HUES6 (cell line): Measurements from ENCODE around the gene SLC51A.
"Not testable (repeated sequence)": the region's sequence is repeated elsewhere in the genome, so short reads cannot be mapped to it uniquely, and the experiment has no call there.

Experiments used
- H3K27ac ChIP-seq: 2 replicates; pipeline ENCODE4 v1.7.0; 2013; ENCODE audit warnings: low read depth, mild to moderate bottlenecking, low read length, inconsistent platforms
- H3K27me3 ChIP-seq: 2 replicates; pipeline ENCODE4 v1.6.1; 2013; ENCODE audit warnings: low read length; ENCODE audit not compliant: control insufficient read depth, insufficient read depth
- H3K36me3 ChIP-seq: 2 replicates; pipeline ENCODE4 v1.6.1; 2013; ENCODE audit warnings: low read length; ENCODE audit not compliant: control insufficient read depth, insufficient read depth
- H3K4me1 ChIP-seq: 2 replicates; pipeline ENCODE4 v1.6.1; 2013; ENCODE audit warnings: low read length; ENCODE audit not compliant: control insufficient read depth, insufficient read depth
- H3K4me3 ChIP-seq: 2 replicates; pipeline ENCODE4 v1.5.1; 2013; ENCODE audit warnings: low read depth, low read length
- H3K9ac ChIP-seq: one replicate; pipeline ENCODE4 v1.6.1; 2013; ENCODE audit warnings: mild to moderate bottlenecking, low read length
- H3K9me3 ChIP-seq: 2 replicates; pipeline ENCODE4 v1.6.1; 2013; ENCODE audit warnings: low read depth, low read length; ENCODE audit not compliant: control insufficient read depth, insufficient read depth

SLC51A gene

GRCh38 chr3:196207159-196207832 is 9.0 kb upstream of the SLC51A start:
- Histone ChIP-seq H3K27ac (no peak overlapping the region), H3K9ac (peak overlapping the region; percentile 23), H3K4me1 (peaks cover 10% of the 10 kb centered on the region; the same call in 1 of the 2 replicates), H3K27me3 (peaks cover 12% of the 10 kb centered on the region), H3K36me3 (no peaks in the 10 kb centered on the region), H3K4me3 (peak overlapping the region; percentile 88), H3K9me3 (no peaks in the 10 kb centered on the region)

GRCh38 chr3:196207833-196208607 is 8.3 kb upstream of the SLC51A start:
- no peak overlapping the region for H3K27ac ChIP-seq
- no peaks in the 10 kb centered on the region for H3K9me3 ChIP-seq
- peak overlapping the region; percentile 82 for H3K4me3 ChIP-seq
- H3K4me1 ChIP-seq = peaks cover 6% of the 10 kb centered on the region; the same call in 1 of the 2 replicates
- H3K27me3 ChIP-seq = peaks cover 12% of the 10 kb centered on the region
- H3K9ac ChIP-seq = no peak overlapping the region
- H3K36me3 ChIP-seq = no peaks in the 10 kb centered on the region

DNA sequence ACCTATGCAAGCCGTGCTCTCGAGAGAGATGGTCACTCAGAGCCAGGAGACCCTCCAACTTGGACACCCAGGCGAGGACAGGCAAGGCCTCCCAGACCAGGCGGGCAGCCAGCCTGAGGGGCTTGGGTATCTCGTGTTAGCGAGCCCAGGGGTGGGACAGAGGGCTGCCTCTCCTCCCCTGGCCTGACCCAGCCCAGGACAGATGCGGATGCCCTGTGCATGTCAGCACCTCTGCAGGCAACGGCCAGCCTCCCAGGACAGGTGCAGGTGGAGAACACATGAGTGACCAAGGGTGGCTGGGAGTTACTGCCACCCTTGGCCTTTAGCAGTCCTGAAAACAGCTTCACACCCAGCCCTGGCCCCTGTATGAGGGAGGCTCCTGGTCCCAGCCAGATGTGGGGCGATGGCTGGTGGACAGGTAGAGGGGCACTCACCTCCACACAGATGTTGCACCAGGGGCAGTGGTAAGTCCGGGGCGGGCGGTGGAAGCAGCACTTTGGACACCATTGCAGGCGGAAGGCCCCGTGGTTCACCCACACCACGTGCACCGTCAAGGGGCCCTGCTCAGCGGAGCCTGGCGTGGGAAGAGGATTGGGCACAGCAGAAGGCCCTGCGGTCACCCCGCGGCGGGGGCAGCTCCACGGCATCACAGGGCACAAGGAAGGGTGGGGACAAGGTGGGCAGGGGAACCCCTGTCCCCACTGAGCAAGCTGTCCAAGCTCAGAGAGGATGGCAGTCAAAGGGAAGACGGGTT is 7.2 kb upstream of the SLC51A start:
- peaks cover 12% of the 10 kb centered on the region for H3K27me3 ChIP-seq
- no peak overlapping the region for H3K27ac ChIP-seq
- H3K4me1 ChIP-seq = peaks cover 6% of the 10 kb centered on the region; the same call in 1 of the 2 replicates

DNA sequence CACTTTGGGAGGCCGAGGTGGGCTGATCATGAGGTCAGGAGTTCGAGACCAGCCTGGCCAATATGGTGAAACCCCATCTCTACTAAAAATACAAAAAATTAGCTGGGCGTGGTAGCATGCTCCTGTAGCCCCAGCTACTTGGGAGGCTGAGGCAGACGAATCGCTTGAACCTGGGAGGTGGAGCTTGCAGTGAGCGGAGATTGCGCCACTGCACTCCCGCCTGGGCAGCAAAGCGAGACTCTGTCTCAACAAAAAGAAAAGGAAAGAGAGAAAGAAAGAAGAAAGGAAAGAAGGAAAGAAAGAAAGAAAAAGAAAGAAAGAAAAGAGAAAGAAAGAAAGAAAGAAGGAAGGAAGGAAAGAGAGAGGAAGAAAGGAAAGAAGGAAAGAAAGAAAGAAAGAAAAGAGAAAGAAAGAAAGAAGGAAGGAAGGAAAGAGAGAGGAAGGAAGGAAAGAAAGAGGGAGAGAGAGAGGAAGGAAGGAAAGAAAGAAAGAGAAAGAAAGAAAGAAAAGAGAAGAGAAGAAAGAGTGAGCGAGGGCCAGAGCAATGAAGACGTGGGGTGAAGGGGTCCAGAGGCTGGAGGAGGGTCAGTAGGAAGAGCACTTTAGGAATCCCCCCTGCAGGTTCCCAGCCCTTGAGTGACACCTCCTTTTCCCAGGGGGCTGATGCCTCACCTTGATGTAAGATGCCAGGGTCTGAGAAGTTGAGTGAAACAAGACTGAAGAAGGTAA is 6.2 kb upstream of the SLC51A start:
- not testable (repeated sequence) for H3K4me3 ChIP-seq, H3K36me3 ChIP-seq, H3K9me3 ChIP-seq, H3K9ac ChIP-seq, H3K4me1 ChIP-seq, H3K27ac ChIP-seq
- H3K27me3 ChIP-seq = peaks cover 12% of the 10 kb centered on the region

More for the DNA sequence above, 7.2 kb upstream of the SLC51A start:
- Histone ChIP-seq H3K36me3 (no peaks in the 10 kb centered on the region), H3K9me3 (no peaks in the 10 kb centered on the region), H3K4me3 (no peak overlapping the region), H3K9ac (no peak overlapping the region)

DNA sequence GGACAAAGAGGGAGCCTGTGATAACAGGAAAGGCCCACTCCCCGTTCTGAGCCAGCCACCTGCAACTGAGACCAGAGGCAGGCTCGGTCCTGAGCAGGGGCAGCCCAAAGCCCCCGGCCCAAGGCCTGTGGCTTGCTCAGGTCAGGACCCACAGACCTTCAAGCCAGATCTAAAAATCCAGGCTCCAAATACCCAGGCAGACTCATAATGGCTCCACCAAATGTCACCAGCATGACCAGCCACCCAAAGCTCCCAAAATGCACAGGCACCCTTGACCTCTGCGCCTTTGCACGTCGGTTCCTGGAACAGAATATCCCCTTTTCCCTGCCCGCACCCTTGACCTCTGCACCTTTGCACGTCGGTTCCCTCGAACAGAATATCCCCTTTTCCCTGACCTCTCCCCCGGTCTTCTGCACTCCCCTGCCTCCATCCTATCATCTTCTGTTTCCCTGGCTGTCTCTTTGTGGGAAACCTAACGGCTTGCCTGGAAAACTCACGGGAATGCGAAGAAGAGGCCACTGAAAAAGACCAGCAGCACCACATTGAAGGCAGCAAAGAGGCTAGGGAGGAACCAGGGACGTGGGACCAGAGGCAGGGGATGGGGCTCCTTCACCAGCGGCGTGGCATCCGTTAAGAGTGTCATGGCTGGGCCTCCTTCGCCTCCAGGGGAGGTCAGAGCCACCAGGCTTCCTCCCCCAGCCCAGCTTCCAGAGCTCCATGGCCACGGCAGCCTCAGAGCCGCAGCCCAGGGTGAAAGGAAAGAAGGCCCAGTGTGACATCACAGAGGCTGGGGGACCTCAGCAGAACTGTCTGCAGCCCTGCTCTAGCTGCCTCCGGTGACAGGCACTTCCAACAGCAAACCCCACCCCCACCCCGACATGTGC is 5.4 kb upstream of the SLC51A start, which contains the start of gene ZDHHC19:
ZDHHC19 (minus strand) TSS at position 728 of the 884 bp plus-strand sequence; CDS start at position 643, 85 bp downstream.
- no peak within 1 kb of the TSS for H3K9ac ChIP-seq

DNA sequence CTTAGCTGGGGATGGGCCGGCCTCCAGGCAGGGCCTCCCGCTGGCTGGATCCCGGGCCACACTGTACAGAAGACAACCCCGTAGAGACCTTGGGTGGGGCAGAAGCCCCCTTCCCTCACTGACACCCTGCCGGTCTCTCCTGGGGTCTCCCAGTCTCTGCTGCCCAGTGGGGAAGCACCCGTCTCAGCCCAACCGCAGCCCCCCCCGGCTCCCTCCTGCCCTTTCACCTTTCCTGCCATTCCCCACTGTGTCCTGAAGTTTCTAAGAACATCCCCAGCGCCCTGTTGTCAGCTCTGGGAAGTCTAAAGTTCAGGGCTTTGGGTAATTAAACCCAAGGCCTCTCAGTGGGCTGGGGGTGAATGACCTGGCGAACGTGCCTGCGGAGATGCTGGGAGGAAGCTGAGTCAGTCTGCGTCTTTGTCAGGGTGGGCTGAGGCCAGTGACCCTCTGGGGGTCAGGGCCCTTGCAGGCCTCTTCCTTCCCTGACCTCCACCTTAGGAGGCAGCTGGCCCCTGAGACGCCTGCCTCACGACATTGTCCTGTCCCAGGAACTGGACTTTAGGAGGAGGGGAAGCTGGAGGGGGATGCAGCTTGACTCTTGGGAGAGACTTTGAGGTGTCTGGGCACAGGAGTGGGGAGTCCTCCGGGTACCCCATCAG is 1.4 kb upstream of the SLC51A start:
- peaks cover 30% of the 10 kb centered on the region for H3K4me1 ChIP-seq
- H3K4me3 ChIP-seq = no peak overlapping the region
- no peak overlapping the region for H3K27ac ChIP-seq
- no peaks in the 10 kb centered on the region for H3K36me3 ChIP-seq
- H3K9ac ChIP-seq = no peak overlapping the region
- H3K27me3 ChIP-seq = no peaks in the 10 kb centered on the region
- no peaks in the 10 kb centered on the region for H3K9me3 ChIP-seq

More for the DNA sequence above, 5.4 kb upstream of the SLC51A start, which contains the start of gene ZDHHC19:
- H3K9me3 ChIP-seq = no peaks in the 10 kb centered on the region
- no peaks in the 10 kb centered on the region for H3K36me3 ChIP-seq
- no peak within 1 kb of the TSS for H3K27ac ChIP-seq
- peaks cover 12% of the 10 kb centered on the region for H3K27me3 ChIP-seq
- peaks cover 14% of the 10 kb centered on the region; the same call in 1 of the 2 replicates for H3K4me1 ChIP-seq
- no peak within 1 kb of the TSS for H3K4me3 ChIP-seq

- Histone ChIP-seq H3K27me3 (no peaks in the 10 kb centered on the region), H3K4me1 (peaks cover 30% of the 10 kb centered on the region), H3K9me3 (no peaks in the 10 kb centered on the region), H3K36me3 (no peaks in the 10 kb centered on the region), H3K27ac (no peak overlapping the region), H3K4me3 (no peak overlapping the region), H3K9ac (no peak overlapping the region)
These were observed 777 bp upstream of the SLC51A start for GRCh38 chr3:196215493-196216020.

- H3K4me1 ChIP-seq = peaks cover 24% of the 10 kb centered on the region
- H3K9me3 ChIP-seq = no peaks in the 10 kb centered on the region
- H3K36me3 ChIP-seq = no peaks in the 10 kb centered on the region
- H3K9ac ChIP-seq = no peak overlapping the region
- H3K27me3 ChIP-seq = no peaks in the 10 kb centered on the region
- H3K27ac ChIP-seq = no peak overlapping the region
- H3K4me3 ChIP-seq = peak overlapping the region; percentile 52
These were observed 412 bp downstream of the SLC51A start for GRCh38 chr3:196216681-196217211.
